NCI-H2107 (cell line): ENCODE data around the gene CNTFR.

Source experiments
- DNase-seq: peaks from one replicate; lab custom pipeline; 2025; lab: John Stamatoyannopoulos, UW

CNTFR gene

DNA sequence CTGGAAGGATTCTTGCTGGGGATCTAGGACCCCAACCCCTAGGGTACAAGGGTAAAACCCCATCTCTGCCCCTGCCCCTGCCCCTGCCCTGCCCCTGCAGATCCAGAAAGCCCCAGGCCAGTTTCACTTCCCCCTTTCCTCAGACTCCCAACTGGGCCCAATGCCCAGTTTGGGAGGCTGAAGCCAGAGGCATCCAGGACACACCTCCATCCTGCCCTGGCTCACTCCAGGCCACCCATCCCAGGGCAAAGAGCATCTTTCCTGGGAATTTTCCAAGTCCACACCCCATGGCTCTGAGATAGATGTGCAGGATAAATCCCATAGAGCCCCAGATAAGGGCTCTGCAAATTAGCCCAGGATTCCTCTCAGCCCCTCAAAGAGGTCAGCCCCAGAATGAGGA is 17.4 kb downstream of the CNTFR start:
- DNase-seq, result no peak

DNA sequence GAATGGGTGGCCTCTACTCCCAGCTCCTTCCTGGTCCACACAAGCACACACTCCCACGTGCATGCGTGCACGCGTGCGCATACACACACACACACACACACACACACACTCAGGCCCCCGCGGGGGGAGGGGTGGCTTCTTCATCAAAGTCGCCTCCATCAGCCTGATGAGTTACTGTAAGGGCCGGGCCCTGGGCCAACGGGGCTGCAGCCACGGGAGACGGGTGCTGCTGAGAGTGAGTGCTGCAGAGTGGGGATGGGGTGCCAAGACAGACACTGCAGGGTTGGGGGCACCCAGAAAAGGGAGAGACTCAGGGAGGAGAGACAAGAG is 18.1 kb downstream of the CNTFR start:
- DNase-seq, result no peak

- DNase-seq, result no peak
These were observed 18.6 kb downstream of the CNTFR start for GRCh38 chr9:34570809-34571480.

DNA sequence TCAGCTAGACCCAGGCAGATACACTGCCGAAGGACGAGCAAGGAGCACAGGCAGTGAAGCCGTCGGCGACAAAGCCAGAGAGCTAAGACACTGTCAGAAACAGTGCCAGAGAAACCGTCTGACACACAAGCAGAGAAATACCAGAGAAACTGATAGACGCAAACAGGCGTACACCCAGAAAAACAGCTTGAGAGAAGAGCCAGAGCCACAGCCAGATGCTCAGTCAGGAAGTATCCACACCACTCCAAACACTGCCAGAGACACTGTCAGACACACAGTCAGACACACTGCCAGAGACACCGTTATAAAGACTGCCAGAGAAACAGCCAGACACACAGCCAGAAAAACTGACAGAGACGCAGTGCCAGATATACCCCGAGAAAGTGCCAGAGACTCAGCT is 19.1 kb downstream of the CNTFR start:
- no peak for DNase-seq

DNA sequence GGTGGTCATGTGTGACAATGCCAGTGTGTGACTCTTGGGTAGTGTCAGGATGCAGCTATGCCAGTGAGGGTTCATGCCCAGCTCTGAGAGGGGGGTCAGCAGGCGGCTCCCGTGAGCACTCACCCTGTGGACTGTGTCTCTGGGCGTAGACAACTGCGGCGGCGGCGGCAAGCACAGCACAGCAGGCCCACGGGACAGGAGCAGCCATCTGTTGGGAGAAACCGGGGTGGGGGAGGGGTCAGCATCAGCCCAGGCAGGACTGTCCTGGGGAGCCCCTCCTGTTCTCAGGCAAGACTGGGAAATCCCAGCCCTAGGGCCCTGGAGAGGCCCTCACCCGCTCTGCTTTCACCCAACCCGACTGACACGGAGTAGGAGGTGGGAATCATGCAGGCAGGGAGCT is 20.8 kb downstream of the CNTFR start:
- DNase-seq, result no peak

GRCh38 chr9:34568133-34568532 is 21.4 kb downstream of the CNTFR start:
- no peak for DNase-seq

DNA sequence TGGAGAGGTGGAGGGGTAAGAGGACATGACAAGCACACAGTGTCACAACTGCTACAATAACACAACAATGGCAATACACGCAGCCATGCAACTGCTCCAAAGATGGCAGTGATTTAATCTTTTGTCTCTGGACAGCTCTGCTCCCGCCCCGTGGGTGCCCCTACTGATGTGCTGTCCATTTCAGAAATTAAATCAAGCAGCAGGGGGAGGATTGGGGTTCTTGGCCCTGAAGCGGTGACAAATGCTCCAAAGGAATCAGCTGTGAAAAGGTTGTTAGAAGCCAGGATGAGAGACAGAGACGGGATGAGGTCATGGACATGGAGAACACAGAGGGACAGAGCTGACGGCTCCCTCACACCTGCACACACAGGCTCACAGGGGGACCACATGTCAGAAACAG is 22.6 kb downstream of the CNTFR start:
- no peak for DNase-seq

DNA sequence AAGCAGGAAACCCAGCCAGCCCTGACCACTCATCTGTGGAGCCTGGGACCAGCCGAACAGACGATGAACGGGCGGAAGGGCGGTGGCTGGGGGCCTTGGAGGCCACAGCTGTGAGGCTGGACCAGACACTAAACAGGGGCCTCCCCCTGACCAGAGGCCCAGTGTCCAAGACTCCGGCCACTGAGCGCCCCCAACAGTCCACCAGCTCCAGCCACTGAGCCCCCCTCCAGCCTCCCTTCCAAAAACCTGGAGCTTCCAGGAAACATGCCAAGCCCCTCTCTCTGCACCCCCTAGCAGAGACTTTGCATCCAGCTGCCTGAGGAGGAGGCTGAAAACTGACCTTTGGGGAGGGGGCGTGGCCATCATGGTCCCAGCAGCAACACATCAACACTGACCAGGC is 23.2 kb downstream of the CNTFR start:
- no peak for DNase-seq

DNA sequence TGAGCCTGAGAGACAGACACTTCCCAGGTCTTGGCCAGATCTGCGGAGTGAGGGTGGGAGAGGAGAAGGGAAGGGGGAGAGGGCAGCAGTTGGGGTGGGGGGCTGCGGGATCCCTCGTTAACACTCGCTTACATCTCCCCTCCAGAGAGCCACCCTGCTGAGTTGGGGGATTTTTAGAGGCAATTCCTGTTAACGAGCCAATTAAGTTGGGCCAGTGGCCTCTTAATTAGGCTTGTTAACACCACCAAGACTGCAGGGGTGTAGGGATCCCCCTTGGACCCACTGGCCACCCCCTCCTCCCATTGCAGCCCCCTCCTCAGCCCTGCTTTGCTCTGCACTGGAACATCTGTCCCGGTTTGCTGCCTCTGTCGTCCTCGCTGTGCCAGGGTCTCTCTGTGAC is 23.7 kb downstream of the CNTFR start:
- DNase-seq, result no peak

- no peak for DNase-seq
These were observed 24.9 kb downstream of the CNTFR start for GRCh38 chr9:34564617-34565016.

DNA sequence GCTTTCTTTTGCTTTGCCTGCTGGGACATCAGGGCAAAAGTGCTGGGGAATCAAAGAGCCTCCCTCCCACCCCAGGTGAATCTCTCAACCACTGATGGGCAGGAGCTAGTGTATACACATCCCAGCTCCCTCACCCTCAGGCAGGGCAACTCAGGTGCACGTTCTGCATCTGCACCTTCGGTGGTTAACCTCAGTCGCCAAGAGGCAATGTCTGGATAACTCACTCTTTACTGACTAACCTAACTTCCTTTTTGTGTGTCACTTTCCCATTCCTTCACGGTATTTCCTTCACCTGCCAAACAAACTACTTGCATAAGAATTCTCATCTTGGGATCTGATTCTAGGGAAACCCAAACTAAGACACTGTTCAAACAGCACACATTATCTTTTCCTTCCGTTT is 26.3 kb downstream of the CNTFR start:
- DNase-seq, result no peak

DNA sequence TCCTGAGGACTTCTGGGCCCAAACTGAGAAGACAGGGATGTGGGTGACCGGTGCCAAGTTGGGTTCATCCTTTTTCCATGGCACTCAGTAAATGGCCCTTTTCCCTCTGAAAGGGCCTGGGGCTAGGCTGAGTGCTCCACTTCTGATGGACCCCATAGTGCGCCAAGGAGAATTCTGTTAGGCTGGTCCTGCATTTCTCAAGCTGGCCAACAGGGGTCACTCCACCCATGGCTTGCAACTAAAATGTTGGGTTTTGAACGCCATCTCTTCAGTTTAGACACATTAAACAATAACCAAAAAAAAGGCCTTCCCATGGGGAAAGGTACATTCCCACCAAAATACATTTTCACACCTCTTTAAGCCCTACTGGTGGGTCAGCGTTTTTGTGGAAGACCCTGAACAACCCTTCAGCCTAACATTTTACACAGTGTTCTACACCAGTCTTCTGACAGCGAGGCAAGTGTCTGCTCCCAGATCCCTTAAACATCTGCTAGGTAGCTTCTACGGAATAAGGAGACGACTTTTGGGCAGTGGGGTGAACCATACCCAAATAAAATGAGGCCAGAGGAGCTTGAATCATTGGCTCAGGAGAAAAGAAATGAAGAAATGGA is 27.3 kb downstream of the CNTFR start:
- no peak for DNase-seq

GRCh38 chr9:34560599-34561214 is 28.8 kb downstream of the CNTFR start:
- no peak for DNase-seq

DNA sequence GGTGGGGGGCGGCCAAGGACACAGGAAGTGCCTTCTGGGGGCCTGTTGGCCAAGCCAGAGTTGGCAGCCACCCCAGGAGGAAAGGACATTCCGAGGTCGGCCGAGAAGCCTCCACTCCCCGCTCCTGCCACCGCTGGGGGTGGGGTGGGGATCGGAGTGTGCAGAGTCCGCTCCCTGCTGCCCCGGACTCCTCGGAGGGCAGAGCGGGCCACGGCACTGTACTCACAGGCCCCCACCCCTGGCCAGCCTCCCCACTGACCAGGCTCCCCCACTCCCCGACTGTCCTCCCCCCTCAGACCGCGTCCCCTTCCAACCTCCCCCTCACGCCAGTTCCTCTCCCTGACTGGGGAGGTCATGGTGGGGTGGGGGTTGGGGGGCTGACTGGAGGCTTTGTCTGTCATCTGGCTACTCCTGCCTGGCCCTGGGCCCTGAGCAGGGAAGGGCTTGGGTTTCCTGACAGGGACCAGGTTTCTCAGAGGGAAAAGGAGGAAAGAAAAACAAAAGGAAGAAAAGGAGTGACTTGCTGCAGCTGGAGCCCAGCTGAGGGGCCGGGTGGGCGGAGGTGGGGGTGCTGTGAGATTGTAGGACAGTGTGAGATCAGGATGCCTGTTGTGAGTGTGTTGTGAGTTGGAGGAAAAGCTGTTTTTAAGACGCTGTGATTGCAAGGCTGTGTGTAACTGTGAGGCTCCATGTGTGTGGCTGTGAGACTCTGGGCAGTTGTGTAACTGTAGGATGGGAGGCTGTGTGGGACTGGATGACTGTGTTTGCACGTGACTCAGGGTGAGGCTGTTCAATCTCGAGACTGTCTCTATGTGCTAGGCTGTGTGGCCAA is 29.7 kb downstream of the CNTFR start:
- DNase-seq, result no peak

DNA sequence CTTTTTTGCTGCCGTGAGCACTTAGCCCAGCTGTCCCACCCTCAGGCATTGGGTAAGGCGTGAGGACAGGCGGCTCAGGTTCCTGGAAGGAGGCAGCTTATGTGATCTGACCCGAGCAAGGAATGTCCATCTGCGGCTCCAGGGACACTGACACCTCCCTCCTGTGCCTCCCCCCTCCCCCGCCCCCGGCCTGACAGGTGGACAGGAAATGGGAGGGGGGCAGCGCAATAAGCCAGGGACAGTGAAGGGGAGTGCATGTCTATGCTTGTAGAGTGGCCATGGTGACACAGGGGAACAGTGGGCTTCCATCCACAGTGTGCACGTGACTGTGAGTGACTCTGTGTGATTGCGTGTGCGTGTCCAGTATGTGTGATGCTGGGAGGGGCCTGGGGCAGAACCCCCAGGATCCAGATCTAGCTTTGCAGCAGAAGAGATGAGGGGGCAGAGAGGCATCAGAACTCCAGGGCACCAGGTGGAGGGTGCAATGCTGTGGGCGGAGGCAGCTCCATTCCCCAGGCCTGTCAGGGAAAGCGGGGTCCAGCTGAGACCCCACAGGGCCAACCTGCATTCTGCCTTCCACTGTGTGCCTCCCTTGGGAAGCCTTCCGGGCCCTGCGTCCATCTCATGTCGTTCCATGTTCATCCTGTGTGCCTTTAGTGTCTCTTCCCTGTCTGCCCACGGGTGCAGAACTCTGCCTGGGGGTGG is 30.5 kb downstream of the CNTFR start:
- DNase-seq, result no peak

GRCh38 chr9:34558364-34558763 is 31.2 kb downstream of the CNTFR start:
- no peak for DNase-seq

- no peak for DNase-seq
These were observed 31.9 kb downstream of the CNTFR start for GRCh38 chr9:34557426-34558321.

- no peak for DNase-seq
These were observed 32.6 kb downstream of the CNTFR start for GRCh38 chr9:34556949-34557348.

- no peak for DNase-seq
These were observed 33.5 kb downstream of the CNTFR start for GRCh38 chr9:34555936-34556525.

- no peak for DNase-seq
These were observed 34.0 kb downstream of the CNTFR start for GRCh38 chr9:34555500-34555899.

DNA sequence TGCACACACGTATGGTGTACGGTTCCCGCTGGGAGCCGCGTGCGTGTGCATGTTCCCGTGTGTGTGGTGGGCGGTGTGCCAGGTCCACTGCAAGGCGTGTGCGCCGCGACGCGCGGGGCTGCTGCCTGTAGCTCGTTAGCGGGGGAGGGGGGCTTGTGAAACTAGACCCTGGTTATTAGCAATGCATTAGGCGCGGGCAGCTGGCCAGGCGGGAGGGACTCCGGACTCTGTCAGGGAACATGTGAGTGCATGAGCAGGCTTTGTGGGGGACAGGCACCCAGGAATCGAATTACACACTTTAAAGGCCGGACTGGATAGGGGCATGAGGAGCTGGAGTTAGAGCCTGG is 34.5 kb downstream of the CNTFR start:
- no peak for DNase-seq
